Keratinocyte (primary cell): ENCODE data around the gene NAV3.

ENCODE experiments used
- CTCF ChIP-seq, 3 experiments: IDR thresholded peaks in 1 of 3; conservative IDR thresholded peaks in 1 of 3; optimal IDR thresholded peaks in 1 of 3; 2 replicates in 2 of 3; 3 replicates in 1 of 3; pipeline versions ENCODE3 to v1.5.1; 2011; ENCODE audit warnings: low read length in 3 of 3, mild to moderate bottlenecking in 3 of 3, moderate library complexity in 2 of 3, control low read depth in 1 of 3, inconsistent platforms in 1 of 3; ENCODE audit not compliant: insufficient read depth in 2 of 3; ENCODE audit errors: extremely low read depth in 1 of 3
- EZH2 ChIP-seq: IDR thresholded peaks from one replicate; pipeline ENCODE4 v1.6.1; 2012; ENCODE audit warnings: inconsistent platforms, mild to moderate bottlenecking, low read length, moderate library complexity

GRCh38 chr12:78171061-78171460 lies 340.4 kb downstream of the NAV3 start:
- TF ChIP-seq CTCF (optimal IDR thresholded peaks at IDR 0.05 in 1 of 3, IDR thresholded peaks at IDR 0.05 in 1 of 3, conservative IDR thresholded peaks at IDR 0.05 in 1 of 3; ENCODE audit: extremely low read depth in 1 of 3, insufficient read depth in 2 of 3, low read length in 3 of 3): no peak
- TF ChIP-seq EZH2: no peak
